Putamen (tissue), 1 donor: ENCODE measurements around the gene CHD1.

Experiments
- DNase-seq: peaks from one replicate; pipeline ENCODE4 v3.0.0-alpha.2; 2016; ENCODE audit warnings: low spot score

Gene CHD1

GRCh38 chr5:98904780-98905179 is 24.0 kb downstream of the CHD1 start:
- no peak for DNase-seq

GRCh38 chr5:98902733-98903132 is 26.1 kb downstream of the CHD1 start:
- no peak for DNase-seq

GRCh38 chr5:98899456-98899855 is 29.4 kb downstream of the CHD1 start:
- no peak for DNase-seq

GRCh38 chr5:98898743-98899142 is 30.1 kb downstream of the CHD1 start:
- DNase-seq: no peak

- no peak for DNase-seq
Observed at GRCh38 chr5:98891591-98891990, 37.2 kb downstream of the CHD1 start.

- DNase-seq: no peak
Observed at GRCh38 chr5:98880598-98880997, 48.2 kb downstream of the CHD1 start.

GRCh38 chr5:98880151-98880550 is 48.7 kb downstream of the CHD1 start:
- DNase-seq: no peak

- no peak for DNase-seq
Observed at GRCh38 chr5:98877600-98877999, 51.2 kb downstream of the CHD1 start.

- no peak for DNase-seq
Observed at GRCh38 chr5:98872674-98873073, 56.1 kb downstream of the CHD1 start.

- DNase-seq: no peak
Observed at GRCh38 chr5:98865690-98866089, 63.1 kb downstream of the CHD1 start.

- DNase-seq: no peak
Observed at GRCh38 chr5:98847054-98847453, 81.8 kb downstream of the CHD1 start.

GRCh38 chr5:98846520-98846919 is 82.3 kb downstream of the CHD1 start:
- no peak for DNase-seq

GRCh38 chr5:98845878-98846277 is 82.9 kb downstream of the CHD1 start:
- DNase-seq: no peak

- no peak for DNase-seq
Observed at GRCh38 chr5:98844865-98845264, 83.9 kb downstream of the CHD1 start.

GRCh38 chr5:98843481-98843880 is 85.3 kb downstream of the CHD1 start:
- DNase-seq: no peak

- DNase-seq: no peak
Observed at GRCh38 chr5:98840946-98841345, 87.9 kb downstream of the CHD1 start.

- DNase-seq: no peak
Observed at GRCh38 chr5:98839469-98840383, 89.1 kb downstream of the CHD1 start.

GRCh38 chr5:98836175-98836574 is 92.6 kb downstream of the CHD1 start:
- no peak for DNase-seq

GRCh38 chr5:98827588-98828284 is 101.1 kb downstream of the CHD1 start:
- no peak for DNase-seq

- DNase-seq: no peak
Observed at GRCh38 chr5:98827161-98827560, 101.6 kb downstream of the CHD1 start.

- DNase-seq: no peak
Observed at GRCh38 chr5:98825582-98826375, 103.0 kb downstream of the CHD1 start.

- no peak for DNase-seq
Observed at GRCh38 chr5:98816582-98817222, 112.1 kb downstream of the CHD1 start.
